GM18517 (cell line): ENCODE results near the gene TFCP2L1.
"Not testable (repeated sequence)": the region's sequence is repeated elsewhere in the genome, so short reads cannot be mapped to it uniquely, and the experiment has no call there.

Experiments
- ATAC-seq: cut with Tn5 transposase; IDR thresholded peaks from one replicate; pipeline ENCODE4 v1.9.1; 2021; ENCODE audit warnings: mild to moderate bottlenecking, moderate library complexity; ENCODE audit not compliant: unreplicated experiment

Gene TFCP2L1

GRCh38 chr2:121284463-121285449, at the start of gene TFCP2L1:
TFCP2L1 (minus strand) TSS chr2:121285202; CDS start chr2:121285109, 93 bp downstream.
- no peak for ATAC-seq

GRCh38 chr2:121333834-121334558, 49.0 kb upstream of the TFCP2L1 start:
- peak; percentile 71 for ATAC-seq

GRCh38 chr2:121333231-121333630, 48.2 kb upstream of the TFCP2L1 start:
- no peak for ATAC-seq

- not testable (repeated sequence) for ATAC-seq
Measured at GRCh38 chr2:121331324-121331723, 46.3 kb upstream of the TFCP2L1 start.

GRCh38 chr2:121330921-121331320, 45.9 kb upstream of the TFCP2L1 start:
- ATAC-seq, result no peak

GRCh38 chr2:121329786-121330185, 44.8 kb upstream of the TFCP2L1 start:
- no peak for ATAC-seq

- ATAC-seq, result no peak
Measured at GRCh38 chr2:121326628-121327027, 41.6 kb upstream of the TFCP2L1 start.

- ATAC-seq, result no peak
Measured at GRCh38 chr2:121324601-121325000, 39.6 kb upstream of the TFCP2L1 start.

- ATAC-seq, result no peak
Measured at GRCh38 chr2:121321476-121321875, 36.5 kb upstream of the TFCP2L1 start.

GRCh38 chr2:121319941-121320340, 34.9 kb upstream of the TFCP2L1 start:
- no peak for ATAC-seq

GRCh38 chr2:121316986-121317385, 32.0 kb upstream of the TFCP2L1 start:
- no peak for ATAC-seq

GRCh38 chr2:121313701-121314100, 28.7 kb upstream of the TFCP2L1 start:
- ATAC-seq, result not testable (repeated sequence)

- ATAC-seq, result peak; percentile 89
Measured at GRCh38 chr2:121309801-121310200, 24.8 kb upstream of the TFCP2L1 start.

GRCh38 chr2:121309323-121309722, 24.3 kb upstream of the TFCP2L1 start:
- ATAC-seq, result no peak

GRCh38 chr2:121307048-121307447, 22.0 kb upstream of the TFCP2L1 start:
- ATAC-seq, result no peak

GRCh38 chr2:121304941-121305340, 19.9 kb upstream of the TFCP2L1 start:
- ATAC-seq, result no peak

GRCh38 chr2:121303531-121304263, 18.7 kb upstream of the TFCP2L1 start:
- ATAC-seq, result no peak

- ATAC-seq, result not testable (repeated sequence)
Measured at GRCh38 chr2:121301190-121301589, 16.2 kb upstream of the TFCP2L1 start.

GRCh38 chr2:121298476-121298875, 13.5 kb upstream of the TFCP2L1 start:
- ATAC-seq, result no peak

GRCh38 chr2:121297866-121298265, 12.9 kb upstream of the TFCP2L1 start:
- not testable (repeated sequence) for ATAC-seq

GRCh38 chr2:121297217-121297830, 12.3 kb upstream of the TFCP2L1 start:
- ATAC-seq, result no peak
